ENCODE results near the gene MYT1.
"Not testable (repeated sequence)": the region's sequence is repeated elsewhere in the genome, so short reads cannot be mapped to it uniquely, and the experiment has no call there.

- not testable (repeated sequence) for TF ChIP-seq CTCF (IDR thresholded peaks at IDR 0.05; ENCODE audit: low read depth, low read length, missing input control); REST (IDR thresholded peaks at IDR 0.05); HNF4G (IDR thresholded peaks at IDR 0.05); TAF1 (conservative IDR thresholded peaks at IDR 0.05); GABPA (IDR thresholded peaks at IDR 0.05 in 1 of 2, conservative IDR thresholded peaks at IDR 0.05 in 1 of 2); SP1 (IDR thresholded peaks at IDR 0.05); ATF3 (IDR thresholded peaks at IDR 0.05); YY1 (IDR thresholded peaks at IDR 0.05)
Measured at GRCh38 chr20:64234921-64235565, 70.8 kb downstream of the MYT1 start.
